Endothelial cell of umbilical vein (primary cell): Measurements from ENCODE around the gene ABL1. TPM values are rescaled to one million over a fixed set of nuclear protein-coding genes. Genes with fewer than 3 reads are reported as not detected.

ENCODE experiments used
- BruUV-seq: library from RNA; stranded (reverse); fragments of 400-500 nt; replicated peaks from 2 replicates; lab custom pipeline; 2021; lab: Mats Ljungman, UMichigan
- CTCF ChIA-PET: fragments of 300-600, 350-600 bp; sonication (Branson Sonifier 250); formaldehyde crosslinking; loops from one replicate; lab custom pipeline; 2021; ENCODE audit warnings: antibody characterized with exemption, inconsistent platforms; lab: Charles Lee
- POLR2A ChIA-PET: fragments of 300-600, 350-600 bp; sonication (Branson Sonifier 250); formaldehyde crosslinking; loops from one replicate; lab custom pipeline; 2021; ENCODE audit warnings: antibody characterized with exemption, inconsistent platforms; lab: Charles Lee
- DNase-seq: peaks from one replicate; pipeline ENCODE4 v3.0.0-alpha.2; 2011; ENCODE audit warnings: low read depth, low spot score
- FAIRE-seq: peaks from 2 replicates; lab custom pipeline; 2011; peaks lifted over from hg19 to GRCh38; lab: Jason Lieb, UNC
- H2AFZ ChIP-seq: 2 replicates; pipeline ENCODE4 v1.6.0; 2012; ENCODE audit warnings: low read depth, low read length, control low read depth, inconsistent platforms
- H3K27ac ChIP-seq: 2 replicates; pipeline ENCODE4 v1.5.1; 2011; ENCODE audit warnings: low read depth, mild to moderate bottlenecking, control low read depth, low read length, moderate library complexity; ENCODE audit not compliant: insufficient read depth
- H3K27me3 ChIP-seq, 2 experiments: 2 replicates each; pipeline versions ENCODE4 v1.6.0 to v1.6.1; 2011; ENCODE audit warnings: low read length in 2 of 2, mixed read lengths in 1 of 2; ENCODE audit not compliant: control insufficient read depth in 2 of 2, insufficient read depth in 2 of 2
- H3K36me3 ChIP-seq, 2 experiments: 2 replicates in 1 of 2; 3 replicates in 1 of 2; pipeline ENCODE4 v1.5.1; 2011; ENCODE audit warnings: low read length in 2 of 2, mild to moderate bottlenecking in 1 of 2, moderate library complexity in 1 of 2; ENCODE audit not compliant: control insufficient read depth in 2 of 2, insufficient read depth in 2 of 2; ENCODE audit errors: extremely low read depth in 1 of 2
- H3K4me1 ChIP-seq: 3 replicates; pipeline ENCODE4 v1.5.1; 2011; ENCODE audit warnings: mild to moderate bottlenecking, low read length; ENCODE audit not compliant: control insufficient read depth, insufficient read depth; ENCODE audit errors: extremely low read depth
- H3K4me2 ChIP-seq: 2 replicates; pipeline ENCODE4 v1.6.1; 2011; ENCODE audit warnings: low read length, control low read depth, mixed read lengths; ENCODE audit not compliant: insufficient read depth
- H3K4me3 ChIP-seq, 3 experiments: fragments of 200-600 bp in 1 of 3; sonication (generic), shearing (Covaris generic) in 1 of 3; replicated peaks in 1 of 3; 2 replicates each; pipeline ENCODE4 v1.5.1; 2011 to 2016; ENCODE audit warnings: control low read depth in 3 of 3, low read length in 3 of 3, mild to moderate bottlenecking in 2 of 3, inconsistent platforms in 1 of 3, low read depth in 1 of 3, moderate library complexity in 1 of 3; ENCODE audit not compliant: insufficient read depth in 1 of 3
- H3K79me2 ChIP-seq: 2 replicates; pipeline ENCODE4 v1.6.0; 2012; ENCODE audit warnings: low read length, inconsistent platforms; ENCODE audit not compliant: control insufficient read depth, insufficient read depth
- H3K9ac ChIP-seq: replicated peaks from 2 replicates; pipeline ENCODE3; 2011; ENCODE audit warnings: low read length, control low read depth; ENCODE audit not compliant: insufficient read depth; ENCODE audit errors: extremely low read depth
- H3K9me1 ChIP-seq: replicated peaks from 3 replicates; pipeline ENCODE4 v1.6.0; 2011; ENCODE audit warnings: mild to moderate bottlenecking, low read length; ENCODE audit not compliant: control insufficient read depth, insufficient read depth; ENCODE audit errors: extremely low read depth
- H3K9me3 ChIP-seq: replicated peaks from 2 replicates; pipeline ENCODE4 v1.5.1; 2012; ENCODE audit warnings: low read length, inconsistent platforms; ENCODE audit not compliant: control insufficient read depth, insufficient read depth
- H4K20me1 ChIP-seq: replicated peaks from 2 replicates; pipeline ENCODE3; 2011; ENCODE audit warnings: mild to moderate bottlenecking, low read length; ENCODE audit not compliant: control insufficient read depth, insufficient read depth; ENCODE audit errors: extremely low read depth
- EZH2 ChIP-seq: IDR thresholded peaks from 2 replicates; pipeline ENCODE4 v1.6.1; 2012; ENCODE audit warnings: borderline replicate concordance, low read depth, mild to moderate bottlenecking, moderate library complexity, low read length, inconsistent platforms; ENCODE audit not compliant: severe bottlenecking
- FOS ChIP-seq: IDR thresholded peaks from 2 replicates; pipeline ENCODE4 v1.6.1; 2011; ENCODE audit warnings: mild to moderate bottlenecking, low read length, moderate library complexity, borderline replicate concordance; ENCODE audit not compliant: insufficient read depth
- GATA2 ChIP-seq: IDR thresholded peaks from 2 replicates; pipeline ENCODE4 v1.7.0; 2011; ENCODE audit warnings: low read depth, mild to moderate bottlenecking, moderate library complexity, mixed read lengths, low read length; ENCODE audit not compliant: insufficient read length, insufficient read depth
- JUN ChIP-seq: IDR thresholded peaks from 2 replicates; pipeline ENCODE4 v1.6.1; 2011; ENCODE audit warnings: borderline replicate concordance, low read depth; ENCODE audit not compliant: insufficient read length, insufficient read depth
- MYC ChIP-seq: IDR thresholded peaks from one replicate; pipeline ENCODE4 v1.6.1; 2011; ENCODE audit warnings: mild to moderate bottlenecking, low read depth, low read length
- POLR2A ChIP-seq: IDR thresholded peaks from 2 replicates; pipeline ENCODE4 v1.6.1; 2012; ENCODE audit warnings: low read depth, mild to moderate bottlenecking, control low read depth, low read length
- POLR2AphosphoS5 ChIP-seq: IDR thresholded peaks from 2 replicates; pipeline ENCODE4 v1.6.1; 2012; ENCODE audit warnings: low read depth, mild to moderate bottlenecking, control low read depth, low read length, moderate library complexity; ENCODE audit not compliant: insufficient read depth
- dilution Hi-C: fragments of 300-500 bp; cut with MboI; formaldehyde crosslinking; loops from one replicate; pipeline ENCODE4 v1.15.0; 2019; ENCODE audit warnings: low sequenced_read_pairs; ENCODE audit not compliant: extremely low pct_ligation_motif_present
- intact Hi-C: fragments of 100-400 bp; cut with micrococcal nuclease; formaldehyde crosslinking; loops from one replicate; pipeline ENCODE4 v1.10.0; 2022
- polyA plus RNA-seq, 4 experiments: library from polyadenylated mRNA; depleted of rRNA in 3 of 4; stranded (reverse) in 3 of 4; unstranded in 1 of 4; fragments of >200 nt; gene quantifications; 2 replicates each; pipeline versions ENCODE4 v1.2.1 to v1.2.3, GENCODE V29; 2011 to 2012; ENCODE audit warnings: missing spikeins in 1 of 4
- total RNA-seq: library from RNA; stranded (reverse); gene quantifications from 2 replicates; pipeline ENCODE4 v1.2.3, GENCODE V29; 2021
- TF ChIP-seq, protein P1 (sequence below), 2 donors: IDR thresholded peaks; 1 replicate in 1 of 2; 2 replicates in 1 of 2; pipeline ENCODE4 v1.5.1; 2011; ENCODE audit warnings: low read length in 2 of 2, mild to moderate bottlenecking in 2 of 2, moderate library complexity in 2 of 2, control low read depth in 1 of 2, inconsistent platforms in 1 of 2, low read depth in 1 of 2; ENCODE audit not compliant: insufficient read depth in 1 of 2; ENCODE audit errors: extremely low read depth in 1 of 2
- TF ChIP-seq, protein P2 (sequence below): IDR thresholded peaks from 2 replicates; pipeline ENCODE4 v1.6.1; 2011; ENCODE audit not compliant: insufficient read depth, insufficient read length

The ABL1 gene
- total and polyA plus RNA-seq, 2 donors (not counting 3 experiments of a cell fraction or from before 2014, with no cell fraction given) = 32.1 to 87.1 TPM

DNA sequence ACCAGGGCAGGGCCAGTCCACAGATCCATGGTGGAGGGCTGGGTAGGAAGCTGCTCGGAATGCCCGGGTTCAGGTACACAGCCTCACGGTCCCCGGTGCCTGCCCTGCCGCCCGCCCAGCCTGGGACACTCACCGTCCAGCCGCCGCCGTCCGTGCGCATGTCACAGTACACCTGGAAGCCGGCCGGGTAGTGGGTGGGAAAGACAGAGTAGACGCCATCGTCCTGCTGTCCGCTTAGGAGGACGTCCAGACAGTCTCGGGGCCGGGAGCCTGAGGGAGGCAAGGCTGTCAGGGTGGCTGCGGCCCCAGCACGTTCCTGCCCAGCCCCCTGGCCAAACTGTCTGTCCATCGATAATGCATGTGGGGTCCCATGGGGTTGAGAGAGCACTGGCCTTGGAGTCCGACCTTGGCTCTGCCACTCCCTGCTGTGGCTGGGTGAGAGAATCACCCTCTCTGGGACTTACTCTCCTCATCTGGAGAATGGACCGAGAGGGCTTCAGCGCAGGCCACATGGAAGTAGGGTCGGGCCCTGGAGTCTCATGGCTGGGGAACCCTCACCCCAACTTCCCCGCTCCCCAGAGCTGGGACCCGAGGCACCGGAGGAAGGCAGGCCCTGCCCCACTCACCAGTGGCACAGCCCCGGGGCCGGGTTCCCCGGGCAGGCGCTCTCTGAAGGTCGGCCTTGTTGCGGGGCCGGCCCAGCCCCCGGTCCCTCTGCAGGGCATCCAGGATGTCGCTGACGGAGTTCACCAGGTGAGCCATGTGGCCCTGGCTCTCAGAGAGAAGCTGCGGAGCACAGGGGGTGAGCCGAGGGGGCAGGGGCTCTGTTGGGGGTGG is 88.8 kb downstream of the ABL1 start:
- FAIRE-seq = no peak
- no peak for TF ChIP-seq JUN
- no peak for TF ChIP-seq EZH2
- no peak for TF ChIP-seq GATA2
- TF ChIP-seq POLR2A = no peak
- TF ChIP-seq MYC = no peak
- TF ChIP-seq, protein P1, sequence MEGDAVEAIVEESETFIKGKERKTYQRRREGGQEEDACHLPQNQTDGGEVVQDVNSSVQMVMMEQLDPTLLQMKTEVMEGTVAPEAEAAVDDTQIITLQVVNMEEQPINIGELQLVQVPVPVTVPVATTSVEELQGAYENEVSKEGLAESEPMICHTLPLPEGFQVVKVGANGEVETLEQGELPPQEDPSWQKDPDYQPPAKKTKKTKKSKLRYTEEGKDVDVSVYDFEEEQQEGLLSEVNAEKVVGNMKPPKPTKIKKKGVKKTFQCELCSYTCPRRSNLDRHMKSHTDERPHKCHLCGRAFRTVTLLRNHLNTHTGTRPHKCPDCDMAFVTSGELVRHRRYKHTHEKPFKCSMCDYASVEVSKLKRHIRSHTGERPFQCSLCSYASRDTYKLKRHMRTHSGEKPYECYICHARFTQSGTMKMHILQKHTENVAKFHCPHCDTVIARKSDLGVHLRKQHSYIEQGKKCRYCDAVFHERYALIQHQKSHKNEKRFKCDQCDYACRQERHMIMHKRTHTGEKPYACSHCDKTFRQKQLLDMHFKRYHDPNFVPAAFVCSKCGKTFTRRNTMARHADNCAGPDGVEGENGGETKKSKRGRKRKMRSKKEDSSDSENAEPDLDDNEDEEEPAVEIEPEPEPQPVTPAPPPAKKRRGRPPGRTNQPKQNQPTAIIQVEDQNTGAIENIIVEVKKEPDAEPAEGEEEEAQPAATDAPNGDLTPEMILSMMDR (IDR thresholded peaks at IDR 0.05; ENCODE audit: extremely low read depth in 1 of 2, insufficient read depth in 1 of 2, low read depth in 1 of 2, low read length in 2 of 2) = no peak
- TF ChIP-seq, protein P2, sequence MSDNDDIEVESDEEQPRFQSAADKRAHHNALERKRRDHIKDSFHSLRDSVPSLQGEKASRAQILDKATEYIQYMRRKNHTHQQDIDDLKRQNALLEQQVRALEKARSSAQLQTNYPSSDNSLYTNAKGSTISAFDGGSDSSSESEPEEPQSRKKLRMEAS = no peak
- TF ChIP-seq POLR2AphosphoS5 = no peak
- TF ChIP-seq FOS = no peak
- Histone ChIP-seq H3K9ac (no peak overlapping the region), H3K79me2 (no peaks in the 10 kb centered on the region), H3K4me3 (no peak overlapping the region), H3K36me3 (no peaks in the 10 kb centered on the region), H3K4me2 (no peak overlapping the region), H2AFZ (no peak overlapping the region), H3K27me3 (peaks cover 0 to 3% of the 10 kb centered on the region in 2 experiments), H3K9me3 (no peaks in the 10 kb centered on the region), H3K9me1 (no peaks in the 10 kb centered on the region), H3K27ac (no peak overlapping the region), H3K4me1 (peaks cover 7% of the 10 kb centered on the region), H4K20me1 (no peaks in the 10 kb centered on the region)
- CTCF ChIA-PET = interaction anchor here (1.7 kb wide), 1 partner anchor 75 kb away, joined by 4 read pairs; no protein-coding TSS in a partner anchor
- POLR2A ChIA-PET = no interaction called here
- dilution Hi-C loops = no loop called here
- intact Hi-C loops = no loop called here
- BruUV-seq = no TSS peak
- no peak for DNase-seq
